ENCODE results near the gene ALOX12.

The ALOX12 gene

GRCh38 chr17:7004398-7005253, 8.8 kb downstream of the ALOX12 start:
- FAIRE-seq: peak; percentile 94
- no peak for DNase-seq (ENCODE audit: insufficient read length)
- no peak for TF ChIP-seq POLR2A (IDR thresholded peaks at IDR 0.05; ENCODE audit: low read depth, low read length)
- TF ChIP-seq POLR2AphosphoS5 (IDR thresholded peaks at IDR 0.05; ENCODE audit: low read depth, low read length): no peak
- TF ChIP-seq TAF1 (IDR thresholded peaks at IDR 0.05; ENCODE audit: borderline replicate concordance, low read depth, low read length): no peak

- TF ChIP-seq POLR2AphosphoS5 (IDR thresholded peaks at IDR 0.05; ENCODE audit: low read depth, low read length): no peak
- TF ChIP-seq TAF1 (IDR thresholded peaks at IDR 0.05; ENCODE audit: borderline replicate concordance, low read depth, low read length): no peak
- TF ChIP-seq POLR2A (IDR thresholded peaks at IDR 0.05; ENCODE audit: low read depth, low read length): no peak
- no peak for DNase-seq (ENCODE audit: insufficient read length)
- FAIRE-seq: no peak
These were observed 9.9 kb downstream of the ALOX12 start for GRCh38 chr17:7005716-7006115.

GRCh38 chr17:7007143-7007542, 11.3 kb downstream of the ALOX12 start:
- FAIRE-seq: no peak

GRCh38 chr17:7010523-7010922, 14.7 kb downstream of the ALOX12 start:
- TF ChIP-seq POLR2AphosphoS5 (IDR thresholded peaks at IDR 0.05; ENCODE audit: low read depth, low read length) (no peak), TAF1 (IDR thresholded peaks at IDR 0.05; ENCODE audit: borderline replicate concordance, low read depth, low read length) (no peak), POLR2A (IDR thresholded peaks at IDR 0.05; ENCODE audit: low read depth, low read length) (no peak)
- DNase-seq (ENCODE audit: insufficient read length): no peak
- FAIRE-seq: no peak

More at GRCh38 chr17:7007143-7007542, 11.3 kb downstream of the ALOX12 start:
- no peak for DNase-seq (ENCODE audit: insufficient read length)
- no peak for TF ChIP-seq TAF1 (IDR thresholded peaks at IDR 0.05; ENCODE audit: borderline replicate concordance, low read depth, low read length)
- no peak for TF ChIP-seq POLR2AphosphoS5 (IDR thresholded peaks at IDR 0.05; ENCODE audit: low read depth, low read length)
- TF ChIP-seq POLR2A (IDR thresholded peaks at IDR 0.05; ENCODE audit: low read depth, low read length): no peak

- DNase-seq (ENCODE audit: insufficient read length) (no peak), FAIRE-seq (no peak)
- no peak for TF ChIP-seq TAF1 (IDR thresholded peaks at IDR 0.05; ENCODE audit: borderline replicate concordance, low read depth, low read length)
- no peak for TF ChIP-seq POLR2AphosphoS5 (IDR thresholded peaks at IDR 0.05; ENCODE audit: low read depth, low read length)
- TF ChIP-seq POLR2A (IDR thresholded peaks at IDR 0.05; ENCODE audit: low read depth, low read length): no peak
These were observed 15.6 kb downstream of the ALOX12 start for GRCh38 chr17:7011415-7011814.

GRCh38 chr17:7011942-7012254, 16.0 kb downstream of the ALOX12 start:
- FAIRE-seq (no peak), DNase-seq (ENCODE audit: insufficient read length) (no peak)
- TF ChIP-seq POLR2A (IDR thresholded peaks at IDR 0.05; ENCODE audit: low read depth, low read length) (no peak), POLR2AphosphoS5 (IDR thresholded peaks at IDR 0.05; ENCODE audit: low read depth, low read length) (no peak), TAF1 (IDR thresholded peaks at IDR 0.05; ENCODE audit: borderline replicate concordance, low read depth, low read length) (no peak)

GRCh38 chr17:7014261-7014994, 18.6 kb downstream of the ALOX12 start:
- FAIRE-seq (peak; percentile 97), DNase-seq (ENCODE audit: insufficient read length) (peak; percentile 94)
- peak; percentile 95 for TF ChIP-seq TAF1 (IDR thresholded peaks at IDR 0.05; ENCODE audit: borderline replicate concordance, low read depth, low read length)
- peak; percentile 93 for TF ChIP-seq POLR2A (IDR thresholded peaks at IDR 0.05; ENCODE audit: low read depth, low read length)
- peak; percentile 95 for TF ChIP-seq POLR2AphosphoS5 (IDR thresholded peaks at IDR 0.05; ENCODE audit: low read depth, low read length)

GRCh38 chr17:7014995-7015958, 19.4 kb downstream of the ALOX12 start:
- TF ChIP-seq TAF1 (IDR thresholded peaks at IDR 0.05; ENCODE audit: borderline replicate concordance, low read depth, low read length) (peak; percentile 78; the same call in 1 of the 2 replicates), POLR2AphosphoS5 (IDR thresholded peaks at IDR 0.05; ENCODE audit: low read depth, low read length) (peak; percentile 92), POLR2A (IDR thresholded peaks at IDR 0.05; ENCODE audit: low read depth, low read length) (peak; percentile 88)
- FAIRE-seq (no peak), DNase-seq (ENCODE audit: insufficient read length) (no peak)

GRCh38 chr17:7016418-7016817, 20.6 kb downstream of the ALOX12 start:
- FAIRE-seq (no peak), DNase-seq (ENCODE audit: insufficient read length) (no peak)
- TF ChIP-seq TAF1 (IDR thresholded peaks at IDR 0.05; ENCODE audit: borderline replicate concordance, low read depth, low read length) (no peak), POLR2AphosphoS5 (IDR thresholded peaks at IDR 0.05; ENCODE audit: low read depth, low read length) (no peak), POLR2A (IDR thresholded peaks at IDR 0.05; ENCODE audit: low read depth, low read length) (no peak)

GRCh38 chr17:7016886-7017826, 21.3 kb downstream of the ALOX12 start:
- TF ChIP-seq POLR2A (IDR thresholded peaks at IDR 0.05; ENCODE audit: low read depth, low read length) (no peak), POLR2AphosphoS5 (IDR thresholded peaks at IDR 0.05; ENCODE audit: low read depth, low read length) (0 out of 2 replicates have a peak, but pooled peaks have one; percentile 7), TAF1 (IDR thresholded peaks at IDR 0.05; ENCODE audit: borderline replicate concordance, low read depth, low read length) (no peak)
- FAIRE-seq (no peak), DNase-seq (ENCODE audit: insufficient read length) (no peak)

Data from GM12892 (cell line).